K562 (cell line): ENCODE measurements around the gene PTPN1. TPM values are rescaled to one million over a fixed set of nuclear protein-coding genes. Genes with fewer than 3 reads are reported as not detected.

Experiments used
- ATAC-seq: fragments of 200-7000 bp; cut with Tn5 transposase; 3 replicates; pipeline ENCODE4 v1.9.1; 2020; ENCODE audit warnings: moderate library complexity
- BruUV-seq: library from RNA; stranded (reverse); fragments of 400-500 nt; replicated peaks from 2 replicates; lab custom pipeline; 2021; lab: Mats Ljungman, UMichigan
- CTCF ChIA-PET: fragments of 300-600 bp; formaldehyde crosslinking; extraction: SDS; loops from one replicate; lab custom pipeline; 2021; ENCODE audit warnings: low intra/inter-chr PET ratio; lab: Yijun Ruan, JAX
- POLR2A ChIA-PET: fragments of 300-600, 350-650 bp; sonication (Branson Sonifier 250); formaldehyde crosslinking; extraction: SDS; loops from one replicate; lab custom pipeline; 2021; ENCODE audit warnings: antibody characterized with exemption, inconsistent platforms; lab: Yijun Ruan, JAX
- DNase-seq, 4 experiments: peaks; one replicate each; pipeline versions ENCODE4 v3.0.0 to v3.0.0-alpha.2; 2011 to 2018; ENCODE audit warnings: low spot score in 3 of 4, mixed read lengths in 3 of 4; ENCODE audit errors: extremely low read depth in 1 of 4
- FAIRE-seq: peaks from 2 replicates; lab custom pipeline; 2011; peaks lifted over from hg19 to GRCh38; lab: Jason Lieb, UNC
- H2AFZ ChIP-seq: 2 replicates; pipeline ENCODE4 v1.6.0; 2011; ENCODE audit warnings: low read depth, low read length, control low read depth, inconsistent platforms
- H3K27ac ChIP-seq: fragments of 200-600 bp; 3 replicates; pipeline ENCODE4 v1.8.0; 2011; ENCODE audit warnings: low read depth, mild to moderate bottlenecking, control low read depth, inconsistent platforms, low read length, moderate library complexity, mixed read lengths; ENCODE audit errors: extremely low read depth
- H3K27me3 ChIP-seq, 2 experiments: fragments of 300-600 bp in 1 of 2; 2 replicates in 1 of 2; 3 replicates in 1 of 2; pipeline versions ENCODE4 v1.6.0 to v1.8.0; 2011; ENCODE audit warnings: inconsistent platforms in 2 of 2, low read length in 2 of 2, mild to moderate bottlenecking in 1 of 2, mixed read lengths in 1 of 2, moderate library complexity in 1 of 2; ENCODE audit not compliant: control insufficient read depth in 2 of 2, insufficient read depth in 2 of 2
- H3K36me3 ChIP-seq: fragments of 300-600 bp; 3 replicates; pipeline ENCODE4 v1.8.0; 2011; ENCODE audit warnings: mild to moderate bottlenecking, low read length, inconsistent platforms; ENCODE audit not compliant: control insufficient read depth, insufficient read depth
- H3K4me1 ChIP-seq, 2 experiments: fragments of 200-600 bp in 1 of 2; replicated peaks in 1 of 2; 2 replicates in 1 of 2; 3 replicates in 1 of 2; pipeline versions ENCODE4 v1.5.1 to v1.8.0; 2011; ENCODE audit warnings: inconsistent platforms in 2 of 2, low read length in 2 of 2, mild to moderate bottlenecking in 1 of 2, mixed read lengths in 1 of 2, moderate library complexity in 1 of 2; ENCODE audit not compliant: control insufficient read depth in 2 of 2, insufficient read depth in 2 of 2
- H3K4me2 ChIP-seq: 2 replicates; pipeline ENCODE4 v1.6.1; 2011; ENCODE audit warnings: low read length, control low read depth, inconsistent platforms, mixed read lengths; ENCODE audit not compliant: insufficient read depth
- H3K4me3 ChIP-seq: fragments of 200-600 bp; sonication (generic), shearing (Covaris generic); 2 replicates; pipeline ENCODE4 v1.5.1; 2016; ENCODE audit warnings: control low read depth, inconsistent platforms
- H3K79me2 ChIP-seq: fragments of 200-600 bp; 3 replicates; pipeline ENCODE4 v1.8.0; 2011; ENCODE audit warnings: low read length, inconsistent platforms; ENCODE audit not compliant: control insufficient read depth, insufficient read depth
- H3K9ac ChIP-seq, 2 experiments: 2 replicates each; pipeline versions ENCODE4 v1.6.0 to v1.6.1; 2011; ENCODE audit warnings: low read depth in 2 of 2, low read length in 2 of 2, control low read depth in 1 of 2, inconsistent platforms in 1 of 2, mild to moderate bottlenecking in 1 of 2, mixed read lengths in 1 of 2; ENCODE audit not compliant: insufficient read depth in 1 of 2
- H3K9me1 ChIP-seq: one replicate; pipeline ENCODE4 v1.6.0; 2011; ENCODE audit warnings: inconsistent platforms, mild to moderate bottlenecking, low read length, moderate library complexity; ENCODE audit not compliant: control insufficient read depth, insufficient read depth
- H3K9me3 ChIP-seq: replicated peaks from 2 replicates; pipeline ENCODE4 v1.5.1; 2011; ENCODE audit warnings: low read depth, low read length, inconsistent platforms; ENCODE audit not compliant: control insufficient read depth, insufficient read depth
- H4K20me1 ChIP-seq: replicated peaks from 2 replicates; pipeline ENCODE4 v1.6.1; 2011; ENCODE audit warnings: low read length, inconsistent platforms, mixed read lengths; ENCODE audit not compliant: control insufficient read depth, insufficient read depth
- ARID2 ChIP-seq: fragments of 450-650 bp; IDR thresholded peaks from 2 replicates; pipeline ENCODE4 v1.6.1; 2017; ENCODE audit warnings: antibody characterized with exemption, mild to moderate bottlenecking
- C11orf30 ChIP-seq: fragments of 450-650 bp; IDR thresholded peaks from 2 replicates; pipeline ENCODE4 v1.6.1; 2016; ENCODE audit warnings: low read depth, mild to moderate bottlenecking
- DACH1 ChIP-seq: fragments of 450-650 bp; IDR thresholded peaks from 2 replicates; pipeline ENCODE4 v1.6.1; 2018; ENCODE audit not compliant: partially characterized antibody
- HDAC8 ChIP-seq: fragments of 450-650 bp; IDR thresholded peaks from 2 replicates; pipeline ENCODE4 v1.6.1; 2016; ENCODE audit warnings: mild to moderate bottlenecking, missing genetic modification characterization, moderate library complexity, missing compliant biosample characterization
- MAFF ChIP-seq: IDR thresholded peaks from 2 replicates; pipeline ENCODE4 v1.6.1; 2012; ENCODE audit warnings: low read length, improper control_type of control experiment
- MAFG ChIP-seq: fragments of 450-650 bp; conservative IDR thresholded peaks from 2 replicates; pipeline ENCODE4 v1.6.1; 2016; ENCODE audit warnings: missing genetic modification characterization, missing compliant biosample characterization
- NRF1 ChIP-seq, 2 experiments: fragments of 450-650 bp; IDR thresholded peaks in 1 of 2; conservative IDR thresholded peaks in 1 of 2; 2 replicates each; pipeline ENCODE4 v1.6.1; 2014; ENCODE audit warnings: mild to moderate bottlenecking in 2 of 2
- POLR2A ChIP-seq: fragments of 450-650 bp; conservative IDR thresholded peaks from 2 replicates; pipeline ENCODE4 v1.6.1; 2016
- SUPT5H ChIP-seq: fragments of 450-650 bp; IDR thresholded peaks from 2 replicates; pipeline ENCODE4 v1.6.1; 2016
- ZFPM2 ChIP-seq: fragments of 250-450 bp; sonication (Bioruptor Pico); IDR thresholded peaks from 2 replicates; pipeline ENCODE4 v1.5.1; 2022; ENCODE audit warnings: mild to moderate bottlenecking
- ZNF316 ChIP-seq: fragments of 450-650 bp; IDR thresholded peaks from 2 replicates; pipeline ENCODE4 v1.6.1; 2016
- WGBS: fragments of 100-300 bp; shearing (Covaris generic); methylation state at CpG from one replicate; pipeline ENCODE4 v1.1.6; 2016; ENCODE audit warnings: low coverage, mixed read lengths; ENCODE audit not compliant: insufficient coverage; ENCODE audit errors: missing lambda C conversion rate; 5-methylcytosine and 5-hydroxymethylcytosine counted together
- in situ Hi-C: fragments of 300-500 bp; cut with MboI; formaldehyde crosslinking; loops from 4 replicates; pipeline ENCODE4 v1.15.0; 2018; ENCODE audit warnings: inconsistent platforms, mixed read lengths
- intact Hi-C: fragments of 100-400 bp; cut with micrococcal nuclease; formaldehyde crosslinking; loops from 2 replicates; pipeline ENCODE4 v1.14.2; 2022
- polyA plus RNA-seq, 8 experiments: library from polyadenylated mRNA; depleted of rRNA in 4 of 8; stranded (reverse) in 5 of 8; unstranded in 3 of 8; fragments of >200 nt; fragmentation: Nextera tagmentation in 2 of 8; fragmentation: Illumina TruSeq in 1 of 8; extraction: Ambion mirVana in 2 of 8; extraction: Trizol in 1 of 8; gene quantifications; 2 replicates each; pipeline versions ENCODE4 v1.2.1 to v1.2.3, GENCODE V29; 2011 to 2014; ENCODE audit warnings: inconsistent platforms in 1 of 8, missing spikeins in 1 of 8
- total RNA-seq, 7 experiments: library from RNA; depleted of rRNA in 6 of 7; stranded (reverse); fragments of >200 nt in 6 of 7; fragmentation: Illumina TruSeq in 2 of 7; extraction: Trizol in 2 of 7; gene quantifications; 2 replicates each; pipeline versions ENCODE4 v1.2.1 to v1.2.3, GENCODE V29; 2011 to 2021; ENCODE audit warnings: low replicate concordance in 1 of 7

The PTPN1 gene
- total and polyA plus RNA-seq, 9 of the 15 experiments (the other 6 are each of a cell fraction or from before 2014, with no cell fraction given), result 11.0 to 85.3 (median 54.0) TPM

DNA sequence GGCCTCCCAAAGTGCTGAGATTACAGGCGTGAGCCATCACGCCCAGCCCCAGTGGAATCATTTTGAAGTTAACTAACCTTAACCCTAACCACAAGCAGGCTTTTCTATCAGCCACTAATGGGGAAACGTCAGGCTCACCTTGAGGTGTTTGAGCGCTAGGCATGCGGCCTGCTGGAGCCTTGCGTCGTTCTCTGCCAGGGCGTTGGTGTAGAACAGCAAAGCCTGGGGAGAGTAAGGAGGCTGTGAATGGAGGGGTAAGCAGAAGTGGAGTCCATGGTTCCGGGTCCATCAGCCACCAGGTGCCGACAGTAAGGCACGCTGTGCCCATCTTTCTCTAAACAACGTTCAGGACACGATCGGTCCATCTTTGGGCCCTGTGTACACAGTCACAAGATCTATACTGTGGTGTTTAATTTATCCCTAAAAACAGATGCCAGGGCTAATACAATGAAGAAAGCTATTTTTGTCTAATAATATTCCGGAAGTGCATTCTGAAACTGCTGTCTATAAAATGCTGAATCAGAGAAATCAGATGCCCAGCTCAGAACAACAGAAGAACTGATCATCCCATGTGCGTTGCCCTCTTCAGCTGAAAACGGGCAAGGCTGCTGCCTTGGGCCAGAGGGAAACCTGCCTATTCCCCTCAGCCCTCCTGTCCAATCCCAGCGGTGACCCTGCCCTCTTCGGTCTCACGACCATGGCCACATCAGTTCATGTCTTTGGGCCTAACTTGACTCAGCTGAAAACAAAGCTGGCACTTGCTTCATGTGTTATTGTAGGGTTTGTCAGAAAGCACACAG lies 79.6 kb downstream of the PTPN1 start:
- intact Hi-C loops (no loop called here), in situ Hi-C loops (no loop called here)
- peaks cover 84% of the 10 kb centered on the region for H3K36me3 ChIP-seq
- H3K9me3 ChIP-seq, result no peaks in the 10 kb centered on the region
- CTCF ChIA-PET, result no interaction called here
- no TSS peak for BruUV-seq
- no peak for FAIRE-seq
- peaks cover 0 to 4% of the 10 kb centered on the region in 2 experiments; a peak in 1 of 5 replicates for H3K4me1 ChIP-seq
- H4K20me1 ChIP-seq, result no peaks in the 10 kb centered on the region
- no peaks in the 10 kb centered on the region for H3K79me2 ChIP-seq
- H3K4me3 ChIP-seq, result no peak overlapping the region
- H3K4me2 ChIP-seq, result no peak overlapping the region
- ATAC-seq, result no peak
- H2AFZ ChIP-seq, result no peak overlapping the region
- TF ChIP-seq ZFPM2 (CRISPR knock-in tag) (no peak), NRF1 (conservative IDR thresholded peaks at IDR 0.05 in 1 of 2, IDR thresholded peaks at IDR 0.05 in 1 of 2) (no peak), MAFF (peak; percentile 30; the same call in 1 of the 2 replicates), MAFG (tag) (peak; percentile 31; the same call in 1 of the 2 replicates), ARID2 (no peak), POLR2A (0 out of 2 replicates have a peak, but pooled peaks have one; percentile 22), HDAC8 (no peak), ZNF316 (peak; percentile 83), C11orf30 (peak; percentile 62; the same call in 1 of the 2 replicates), DACH1 (no peak), SUPT5H (0 out of 2 replicates have a peak, but pooled peaks have one; percentile 33)
- POLR2A ChIA-PET, result no interaction called here
- WGBS, result 92% methylated on average over 18 of the region's 20 CpGs
- H3K9me1 ChIP-seq, result no peaks in the 10 kb centered on the region
- no peaks in the 10 kb centered on the region for H3K27me3 ChIP-seq
- no peak for DNase-seq
- 0 out of 4 replicates have a peak overlapping the region, but pooled peaks of 1 of the 2 experiments have one; percentile 31 for H3K9ac ChIP-seq
- no peak overlapping the region for H3K27ac ChIP-seq
